Measurements from ENCODE around the gene CALR3. TPM values are rescaled to one million over a fixed set of nuclear protein-coding genes. Genes with fewer than 3 reads are reported as not detected.

CALR3 gene
- polyA plus RNA-seq, 1 experiment = not detected

- H3K9me3 ChIP-seq (ENCODE audit: control insufficient read depth, insufficient read depth, low read length) = no peaks in the 10 kb centered on the region
- CTCF ChIA-PET = no interaction called here
- no peak overlapping the region for H3K27ac ChIP-seq (ENCODE audit: low read depth, low read length)
- POLR2A ChIA-PET = interaction anchor here (0.5 kb wide), 1 partner anchor 14 kb away, joined by 3 read pairs; no protein-coding TSS in a partner anchor
- no peak overlapping the region for H3K4me3 ChIP-seq (ENCODE audit: low read depth, low read length)
- no peak for TF ChIP-seq CTCF (IDR thresholded peaks at IDR 0.05; ENCODE audit: low read depth, low read length)
- H3K27me3 ChIP-seq (ENCODE audit: control insufficient read depth, insufficient read depth, low read length) = no peaks in the 10 kb centered on the region
- DNase-seq (ENCODE audit: low read depth, low spot score) = no peak
Observed at GRCh38 chr19:16462757-16463250, 33.2 kb downstream of the CALR3 start.

GRCh38 chr19:16461630-16462051 lies 34.3 kb downstream of the CALR3 start:
- no peak overlapping the region for H3K4me3 ChIP-seq (ENCODE audit: low read depth, low read length)
- no peaks in the 10 kb centered on the region for H3K27me3 ChIP-seq (ENCODE audit: control insufficient read depth, insufficient read depth, low read length)
- no peak overlapping the region for H3K27ac ChIP-seq (ENCODE audit: low read depth, low read length)
- TF ChIP-seq CTCF (IDR thresholded peaks at IDR 0.05; ENCODE audit: low read depth, low read length) = no peak
- ChIA-PET POLR2A (interaction anchor here (0.7 kb wide), 1 partner anchor 16 kb away, joined by 3 read pairs; no protein-coding TSS in a partner anchor), CTCF (no interaction called here)
- no peak for DNase-seq (ENCODE audit: low read depth, low spot score)
- H3K9me3 ChIP-seq (ENCODE audit: control insufficient read depth, insufficient read depth, low read length) = no peaks in the 10 kb centered on the region

- no peak for DNase-seq (ENCODE audit: low read depth, low spot score)
- H3K9me3 ChIP-seq (ENCODE audit: control insufficient read depth, insufficient read depth, low read length) = no peaks in the 10 kb centered on the region
- ChIA-PET CTCF (no interaction called here), POLR2A (no interaction called here)
- H3K4me3 ChIP-seq (ENCODE audit: low read depth, low read length) = no peak overlapping the region
- no peak for TF ChIP-seq CTCF (IDR thresholded peaks at IDR 0.05; ENCODE audit: low read depth, low read length)
- no peak overlapping the region for H3K27ac ChIP-seq (ENCODE audit: low read depth, low read length)
- H3K27me3 ChIP-seq (ENCODE audit: control insufficient read depth, insufficient read depth, low read length) = no peaks in the 10 kb centered on the region
Observed at GRCh38 chr19:16460454-16460853, 35.5 kb downstream of the CALR3 start.

- DNase-seq (ENCODE audit: low read depth, low spot score) = no peak
- Histone ChIP-seq H3K27me3 (ENCODE audit: control insufficient read depth, insufficient read depth, low read length) (no peaks in the 10 kb centered on the region), H3K4me3 (ENCODE audit: low read depth, low read length) (no peak overlapping the region), H3K27ac (ENCODE audit: low read depth, low read length) (no peak overlapping the region), H3K9me3 (ENCODE audit: control insufficient read depth, insufficient read depth, low read length) (no peaks in the 10 kb centered on the region)
- POLR2A ChIA-PET = no interaction called here
- TF ChIP-seq CTCF (IDR thresholded peaks at IDR 0.05; ENCODE audit: low read depth, low read length) = no peak
- CTCF ChIA-PET = no interaction called here
Observed at GRCh38 chr19:16459680-16460079, 36.3 kb downstream of the CALR3 start.

DNA sequence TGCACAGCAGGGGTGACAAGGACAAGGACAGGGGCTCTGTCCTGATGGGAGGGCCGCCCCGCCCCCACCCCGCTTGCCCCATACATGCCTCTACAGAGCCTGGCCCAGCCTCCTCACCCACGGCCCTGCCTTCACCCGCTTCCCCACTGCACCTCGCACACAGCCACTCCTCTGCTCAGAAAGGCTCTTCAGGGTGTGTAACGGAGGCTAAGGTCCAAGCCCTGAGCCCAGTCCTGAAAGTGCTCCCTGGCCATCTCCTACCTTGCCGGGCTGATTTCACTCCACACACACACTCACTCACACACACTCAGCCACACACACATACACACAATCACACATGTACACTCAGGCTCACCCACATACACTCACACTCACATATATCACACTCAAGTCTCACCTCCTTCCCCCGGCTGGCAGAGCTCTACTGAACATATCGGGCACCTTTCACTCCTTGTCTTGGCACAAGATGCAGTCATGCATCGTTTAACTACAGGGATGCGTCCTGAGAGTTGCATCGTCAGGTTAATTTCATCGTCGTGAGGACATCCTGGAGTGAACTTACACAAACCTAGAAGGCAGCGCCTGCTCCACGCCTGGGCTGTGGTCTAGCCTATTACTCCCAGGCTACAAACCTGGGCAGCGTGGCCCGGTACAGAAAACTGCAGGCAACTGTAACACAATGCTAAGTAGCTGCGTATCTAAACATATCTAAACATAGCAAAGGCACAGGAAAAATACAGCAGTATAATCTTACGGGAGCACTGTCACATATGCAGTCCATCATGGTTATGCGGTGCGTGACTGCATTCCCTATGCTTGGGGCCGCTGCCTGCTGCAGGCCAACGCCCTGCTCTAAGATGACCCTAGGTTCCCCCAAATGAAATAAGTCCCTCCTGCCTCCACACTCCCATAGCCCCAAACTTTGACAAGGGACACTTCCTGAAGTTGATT lies 37.3 kb downstream of the CALR3 start:
- DNase-seq (ENCODE audit: low read depth, low spot score) = no peak
- POLR2A ChIA-PET = no interaction called here
- Histone ChIP-seq H3K27me3 (ENCODE audit: control insufficient read depth, insufficient read depth, low read length) (no peaks in the 10 kb centered on the region), H3K27ac (ENCODE audit: low read depth, low read length) (no peak overlapping the region), H3K9me3 (ENCODE audit: control insufficient read depth, insufficient read depth, low read length) (no peaks in the 10 kb centered on the region), H3K4me3 (ENCODE audit: low read depth, low read length) (no peak overlapping the region)
- TF ChIP-seq CTCF (IDR thresholded peaks at IDR 0.05; ENCODE audit: low read depth, low read length) = no peak
- CTCF ChIA-PET = no interaction called here

All from AG04450 (cell line).